HL-60 (cell line): Measurements from ENCODE around the gene KCNT1.

Experiments used
- DNase-seq, 2 experiments: peaks; one replicate each; pipeline ENCODE4 v3.0.0-alpha.2; 2010 to 2020; ENCODE audit warnings: low read depth in 1 of 2, low spot score in 1 of 2
- H3K27ac ChIP-seq: fragments of 250-450 bp; sonication (Bioruptor Pico); replicated peaks from 2 replicates; pipeline ENCODE4 v1.5.1; 2020; ENCODE audit warnings: mild to moderate bottlenecking, moderate library complexity
- H3K27me3 ChIP-seq: fragments of 250-450 bp; sonication (Bioruptor Pico); 2 replicates; pipeline ENCODE4 v1.5.1; 2021; ENCODE audit warnings: mild to moderate bottlenecking, moderate library complexity; ENCODE audit not compliant: insufficient read depth, poor library complexity, severe bottlenecking
- H3K4me3 ChIP-seq: replicated peaks from 2 replicates; pipeline ENCODE4 v1.5.1; 2011; ENCODE audit warnings: mild to moderate bottlenecking, control low read depth, low read length; ENCODE audit not compliant: insufficient read depth
- GABPA ChIP-seq: IDR thresholded peaks from 2 replicates; pipeline ENCODE4 v1.6.1; 2012; ENCODE audit warnings: low read depth
- POLR2AphosphoS5 ChIP-seq: IDR thresholded peaks from 2 replicates; pipeline ENCODE4 v1.6.1; 2012; ENCODE audit warnings: low read depth
- SPI1 ChIP-seq: IDR thresholded peaks from 2 replicates; pipeline ENCODE4 v1.6.1; 2012; ENCODE audit warnings: low read depth, mild to moderate bottlenecking, borderline replicate concordance
- TF ChIP-seq, protein P1 (sequence below): IDR thresholded peaks from one replicate; pipeline ENCODE4 v1.5.1; 2011; ENCODE audit warnings: low read length, control low read depth, inconsistent platforms; ENCODE audit not compliant: insufficient read depth
- TF ChIP-seq, protein P2 (sequence below): IDR thresholded peaks from 2 replicates; pipeline ENCODE4 v1.6.1; 2012; ENCODE audit warnings: low read depth; ENCODE audit not compliant: insufficient replicate concordance

KCNT1 gene

DNA sequence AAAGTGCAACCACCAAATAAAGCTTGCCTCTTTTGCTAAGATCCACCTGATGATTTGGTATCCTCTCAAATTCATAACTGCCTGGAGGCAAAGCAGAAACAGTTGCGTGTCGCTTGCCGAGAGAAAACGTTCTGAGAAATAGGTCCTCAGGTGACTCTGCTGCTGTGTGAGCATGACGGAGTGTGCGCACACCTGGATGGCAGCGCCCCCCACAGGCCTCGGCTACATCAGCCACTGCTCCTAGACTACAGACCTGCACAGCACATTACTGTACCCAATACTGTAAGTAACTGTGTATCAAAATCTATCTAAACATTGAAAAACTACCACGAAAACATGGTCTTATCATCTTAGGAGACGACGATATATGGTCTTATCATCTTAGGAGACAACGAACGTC is 117.9 kb downstream of the KCNT1 start:
- Histone ChIP-seq H3K4me3 (no peak overlapping the region), H3K27ac (no peak overlapping the region), H3K27me3 (no peaks in the 10 kb centered on the region)
- TF ChIP-seq POLR2AphosphoS5 = no peak
- no peak for TF ChIP-seq GABPA
- TF ChIP-seq, protein P1, sequence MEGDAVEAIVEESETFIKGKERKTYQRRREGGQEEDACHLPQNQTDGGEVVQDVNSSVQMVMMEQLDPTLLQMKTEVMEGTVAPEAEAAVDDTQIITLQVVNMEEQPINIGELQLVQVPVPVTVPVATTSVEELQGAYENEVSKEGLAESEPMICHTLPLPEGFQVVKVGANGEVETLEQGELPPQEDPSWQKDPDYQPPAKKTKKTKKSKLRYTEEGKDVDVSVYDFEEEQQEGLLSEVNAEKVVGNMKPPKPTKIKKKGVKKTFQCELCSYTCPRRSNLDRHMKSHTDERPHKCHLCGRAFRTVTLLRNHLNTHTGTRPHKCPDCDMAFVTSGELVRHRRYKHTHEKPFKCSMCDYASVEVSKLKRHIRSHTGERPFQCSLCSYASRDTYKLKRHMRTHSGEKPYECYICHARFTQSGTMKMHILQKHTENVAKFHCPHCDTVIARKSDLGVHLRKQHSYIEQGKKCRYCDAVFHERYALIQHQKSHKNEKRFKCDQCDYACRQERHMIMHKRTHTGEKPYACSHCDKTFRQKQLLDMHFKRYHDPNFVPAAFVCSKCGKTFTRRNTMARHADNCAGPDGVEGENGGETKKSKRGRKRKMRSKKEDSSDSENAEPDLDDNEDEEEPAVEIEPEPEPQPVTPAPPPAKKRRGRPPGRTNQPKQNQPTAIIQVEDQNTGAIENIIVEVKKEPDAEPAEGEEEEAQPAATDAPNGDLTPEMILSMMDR = no peak
- TF ChIP-seq, protein P2, sequence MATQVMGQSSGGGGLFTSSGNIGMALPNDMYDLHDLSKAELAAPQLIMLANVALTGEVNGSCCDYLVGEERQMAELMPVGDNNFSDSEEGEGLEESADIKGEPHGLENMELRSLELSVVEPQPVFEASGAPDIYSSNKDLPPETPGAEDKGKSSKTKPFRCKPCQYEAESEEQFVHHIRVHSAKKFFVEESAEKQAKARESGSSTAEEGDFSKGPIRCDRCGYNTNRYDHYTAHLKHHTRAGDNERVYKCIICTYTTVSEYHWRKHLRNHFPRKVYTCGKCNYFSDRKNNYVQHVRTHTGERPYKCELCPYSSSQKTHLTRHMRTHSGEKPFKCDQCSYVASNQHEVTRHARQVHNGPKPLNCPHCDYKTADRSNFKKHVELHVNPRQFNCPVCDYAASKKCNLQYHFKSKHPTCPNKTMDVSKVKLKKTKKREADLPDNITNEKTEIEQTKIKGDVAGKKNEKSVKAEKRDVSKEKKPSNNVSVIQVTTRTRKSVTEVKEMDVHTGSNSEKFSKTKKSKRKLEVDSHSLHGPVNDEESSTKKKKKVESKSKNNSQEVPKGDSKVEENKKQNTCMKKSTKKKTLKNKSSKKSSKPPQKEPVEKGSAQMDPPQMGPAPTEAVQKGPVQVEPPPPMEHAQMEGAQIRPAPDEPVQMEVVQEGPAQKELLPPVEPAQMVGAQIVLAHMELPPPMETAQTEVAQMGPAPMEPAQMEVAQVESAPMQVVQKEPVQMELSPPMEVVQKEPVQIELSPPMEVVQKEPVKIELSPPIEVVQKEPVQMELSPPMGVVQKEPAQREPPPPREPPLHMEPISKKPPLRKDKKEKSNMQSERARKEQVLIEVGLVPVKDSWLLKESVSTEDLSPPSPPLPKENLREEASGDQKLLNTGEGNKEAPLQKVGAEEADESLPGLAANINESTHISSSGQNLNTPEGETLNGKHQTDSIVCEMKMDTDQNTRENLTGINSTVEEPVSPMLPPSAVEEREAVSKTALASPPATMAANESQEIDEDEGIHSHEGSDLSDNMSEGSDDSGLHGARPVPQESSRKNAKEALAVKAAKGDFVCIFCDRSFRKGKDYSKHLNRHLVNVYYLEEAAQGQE = no peak
- TF ChIP-seq SPI1 = no peak
- DNase-seq = no peak

DNA sequence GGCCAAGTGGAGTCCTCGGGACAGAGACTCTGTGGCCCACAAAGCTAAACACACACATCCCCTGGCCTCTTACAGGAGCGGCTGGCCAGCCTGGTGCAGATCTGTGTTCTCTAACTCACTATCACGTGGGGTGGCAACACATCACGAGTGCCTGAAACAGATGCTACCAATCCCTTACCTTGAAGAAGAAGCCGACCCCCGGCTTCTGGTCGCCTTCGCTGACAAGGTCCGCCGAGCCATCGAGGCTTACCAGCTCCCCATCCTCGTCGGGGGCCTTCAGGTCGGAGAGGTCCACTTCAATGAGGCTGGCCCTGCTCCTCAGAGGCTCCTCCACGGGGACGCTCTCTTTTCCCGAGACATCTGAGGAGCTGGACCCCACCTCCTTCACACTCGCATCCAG is 118.7 kb downstream of the KCNT1 start:
- TF ChIP-seq GABPA (no peak), SPI1 (no peak), POLR2AphosphoS5 (no peak)
- TF ChIP-seq, protein P1 = no peak
- TF ChIP-seq, protein P2 = no peak
- no peak overlapping the region for H3K27ac ChIP-seq
- no peak for DNase-seq
- no peak overlapping the region for H3K4me3 ChIP-seq
- no peaks in the 10 kb centered on the region for H3K27me3 ChIP-seq

DNA sequence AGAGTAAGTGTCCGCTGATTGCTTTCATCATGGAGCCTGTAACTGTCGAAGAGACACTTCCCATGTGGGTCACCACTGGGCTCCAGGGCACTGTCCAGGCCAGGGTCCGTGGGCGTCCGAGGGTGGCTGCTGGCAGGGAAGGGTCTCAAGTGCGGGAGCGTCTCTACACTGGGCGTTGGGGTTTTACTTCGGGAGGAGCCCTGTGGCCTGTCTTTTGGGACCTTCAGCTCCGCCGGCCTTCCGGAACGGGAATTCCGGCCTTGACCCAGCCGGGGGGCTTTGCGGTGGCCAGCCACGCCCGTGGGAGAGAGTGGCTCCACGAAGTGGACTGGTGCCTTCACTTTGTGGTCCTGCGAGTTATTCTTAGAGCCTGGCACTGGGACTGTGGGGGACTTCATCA is 119.1 kb downstream of the KCNT1 start:
- Histone ChIP-seq H3K27me3 (no peaks in the 10 kb centered on the region), H3K27ac (no peak overlapping the region), H3K4me3 (no peak overlapping the region)
- no peak for DNase-seq
- TF ChIP-seq, protein P2 = no peak
- TF ChIP-seq, protein P1 = no peak
- TF ChIP-seq SPI1 (no peak), POLR2AphosphoS5 (no peak), GABPA (no peak)
